EL (cell line): ENCODE measurements around the gene NOX4.
"Not testable (repeated sequence)": the region's sequence is repeated elsewhere in the genome, so short reads cannot be mapped to it uniquely, and the experiment has no call there.

Source experiments
- DNase-seq: peaks from one replicate; pipeline ENCODE4 v3.0.0-alpha.2; 2016

Gene NOX4

DNA sequence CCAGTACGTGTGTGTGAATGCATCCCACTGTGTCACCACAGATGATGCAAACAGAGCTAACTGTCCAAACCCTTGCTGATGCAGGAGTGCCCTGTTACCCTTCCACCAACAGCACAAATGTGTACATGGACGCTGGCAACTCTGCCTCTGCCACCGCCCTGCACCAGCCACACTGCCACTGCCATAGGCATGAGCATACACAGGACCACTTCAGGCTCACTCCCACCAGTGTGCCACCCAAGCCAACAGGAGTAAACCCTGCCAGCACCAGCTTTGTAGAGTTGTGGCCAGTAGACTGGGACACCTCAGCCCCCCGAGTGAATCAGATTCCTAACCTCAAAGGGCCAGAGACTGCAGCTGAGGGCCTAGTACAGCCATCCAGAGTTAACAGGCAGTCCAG lies 34.0 kb downstream of the NOX4 start:
- DNase-seq, result no peak

DNA sequence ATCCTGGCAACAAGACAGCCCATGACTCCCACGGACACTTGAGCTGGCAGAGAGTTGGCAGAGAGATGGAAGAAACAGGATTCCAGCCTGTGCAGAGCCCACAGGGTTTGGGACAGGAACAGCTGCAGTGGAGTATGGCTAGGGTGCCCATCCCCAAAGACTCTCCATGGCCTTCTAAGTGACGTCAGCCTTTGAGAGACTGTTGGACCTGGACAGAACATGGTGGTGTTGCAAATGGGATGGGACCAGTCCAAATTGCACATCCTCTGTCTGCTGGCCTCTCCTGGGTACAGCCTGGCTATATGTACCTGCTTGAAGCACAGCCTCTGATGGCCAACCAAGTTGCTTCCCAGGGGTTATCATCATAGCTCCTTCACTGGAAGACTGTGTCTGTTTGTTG lies 34.5 kb downstream of the NOX4 start:
- DNase-seq, result no peak

- DNase-seq, result no peak
These were observed 38.4 kb downstream of the NOX4 start for GRCh38 chr11:89452780-89453179.

DNA sequence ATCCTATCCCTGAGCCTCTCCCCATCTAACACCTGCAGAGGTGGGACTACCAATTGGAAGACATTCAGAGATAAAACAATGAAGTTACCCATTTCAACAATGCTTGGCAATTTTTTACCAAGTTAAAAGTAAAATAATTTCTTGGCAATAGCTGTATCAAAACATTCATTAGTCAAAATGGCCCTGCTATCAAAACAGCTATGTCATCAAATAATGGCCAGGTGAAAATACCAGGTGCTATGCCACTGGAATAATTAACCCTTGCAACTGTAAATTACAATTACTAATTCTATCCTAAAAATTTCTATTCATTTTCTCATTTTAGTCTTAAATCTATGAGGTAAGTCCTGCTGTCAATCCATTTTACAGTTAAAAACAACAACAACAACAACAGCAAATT lies 43.3 kb downstream of the NOX4 start:
- no peak for DNase-seq

GRCh38 chr11:89443361-89444322 lies 47.5 kb downstream of the NOX4 start:
- DNase-seq, result no peak

- DNase-seq, result no peak
These were observed 48.4 kb downstream of the NOX4 start for GRCh38 chr11:89442801-89443200.

DNA sequence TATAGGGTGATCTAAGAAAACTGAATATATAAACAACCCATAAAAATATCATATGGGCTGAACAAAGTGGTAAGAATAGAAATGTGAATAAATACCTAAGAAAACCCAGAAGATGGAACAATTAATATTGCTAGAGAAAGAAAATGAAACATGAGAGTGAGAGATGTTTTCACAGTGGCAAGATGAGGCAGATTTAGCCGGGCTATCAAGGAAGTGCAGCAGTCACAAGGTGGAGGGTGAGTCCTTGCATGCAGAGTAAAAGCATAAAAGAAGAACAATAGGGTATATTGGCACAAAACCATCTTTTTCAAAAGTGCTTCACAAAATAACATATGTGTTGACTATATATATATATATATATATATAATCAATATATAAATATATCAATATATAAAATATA lies 49.6 kb downstream of the NOX4 start:
- no peak for DNase-seq

GRCh38 chr11:89437317-89437716 lies 53.9 kb downstream of the NOX4 start:
- DNase-seq, result no peak

GRCh38 chr11:89436071-89436470 lies 55.1 kb downstream of the NOX4 start:
- peak; percentile 4 for DNase-seq

- DNase-seq, result no peak
These were observed 57.9 kb downstream of the NOX4 start for GRCh38 chr11:89433278-89433677.

DNA sequence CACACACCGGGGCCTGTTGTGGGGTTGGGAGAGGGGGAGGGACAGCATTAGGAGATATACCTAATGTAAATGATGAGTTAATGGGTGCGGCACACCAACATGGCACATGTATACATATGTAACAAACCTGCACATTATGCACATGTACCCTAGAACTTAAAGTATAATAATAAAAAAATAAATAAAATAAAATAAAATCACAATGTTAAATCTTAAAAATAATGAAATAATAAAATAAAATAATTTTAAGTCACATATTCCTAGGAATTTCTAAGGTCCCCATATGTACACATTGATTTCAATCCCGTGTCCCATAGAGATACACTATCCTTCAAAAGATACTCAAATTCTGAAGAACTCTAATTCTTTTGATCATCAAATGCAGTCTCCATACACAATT lies 59.0 kb downstream of the NOX4 start:
- not testable (repeated sequence) for DNase-seq

DNA sequence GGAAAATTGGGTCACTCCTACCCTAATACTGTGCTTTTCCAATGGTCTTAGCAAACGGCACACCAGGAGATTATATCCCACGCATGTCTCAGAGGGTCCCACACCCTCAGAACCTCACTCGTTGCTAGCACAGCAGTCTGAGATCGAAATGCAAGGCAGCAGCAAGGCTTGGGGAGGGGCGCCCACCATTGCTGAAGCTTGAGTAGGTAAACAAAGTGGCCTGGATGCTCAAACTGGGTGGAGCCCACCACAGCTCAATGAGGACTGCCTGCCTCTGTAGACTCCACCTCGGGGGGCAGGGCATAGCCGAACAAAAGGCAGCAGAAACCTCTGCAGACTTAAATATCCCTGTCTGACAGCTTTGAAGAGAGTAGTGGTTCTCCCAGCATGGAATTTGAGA lies 64.7 kb downstream of the NOX4 start:
- DNase-seq, result not testable (repeated sequence)

DNA sequence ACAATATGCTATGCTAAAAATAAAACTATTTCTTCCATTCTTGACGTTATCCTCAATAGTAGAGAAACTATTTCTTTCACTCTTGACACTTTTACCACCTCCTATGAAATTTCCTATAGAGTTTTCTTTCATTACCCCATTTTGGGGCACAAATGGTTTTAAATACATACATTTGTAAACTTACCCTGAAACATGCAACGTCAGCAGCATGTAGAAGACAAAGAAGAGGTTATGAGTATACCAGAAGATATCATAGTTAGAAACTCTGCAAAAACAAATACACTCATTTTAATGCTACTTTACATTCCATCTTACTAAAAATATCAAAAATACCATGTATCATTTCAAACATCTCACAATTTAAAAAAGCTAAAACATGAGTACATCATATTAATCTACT lies 69.5 kb downstream of the NOX4 start:
- no peak for DNase-seq

GRCh38 chr11:89420981-89421380 lies 70.2 kb downstream of the NOX4 start:
- no peak for DNase-seq

DNA sequence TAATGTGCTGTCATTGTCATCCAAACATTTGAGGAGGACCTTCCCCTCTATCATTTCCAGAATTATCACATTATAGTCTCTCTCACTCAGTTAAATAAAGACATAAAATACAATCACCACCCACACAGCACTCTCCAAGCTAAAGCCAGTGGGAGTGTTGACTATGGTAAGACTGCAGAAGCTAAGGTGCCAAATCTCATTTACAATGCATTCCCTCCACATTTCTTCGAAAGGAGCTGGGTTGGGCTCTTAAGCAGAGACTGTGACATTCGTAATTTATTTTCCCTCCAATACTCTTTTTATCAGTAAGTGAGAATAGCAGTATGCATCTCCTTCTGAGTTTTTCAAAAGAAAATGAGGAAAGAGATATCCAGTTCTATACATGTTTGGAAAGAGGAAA lies 74.2 kb downstream of the NOX4 start:
- no peak for DNase-seq

DNA sequence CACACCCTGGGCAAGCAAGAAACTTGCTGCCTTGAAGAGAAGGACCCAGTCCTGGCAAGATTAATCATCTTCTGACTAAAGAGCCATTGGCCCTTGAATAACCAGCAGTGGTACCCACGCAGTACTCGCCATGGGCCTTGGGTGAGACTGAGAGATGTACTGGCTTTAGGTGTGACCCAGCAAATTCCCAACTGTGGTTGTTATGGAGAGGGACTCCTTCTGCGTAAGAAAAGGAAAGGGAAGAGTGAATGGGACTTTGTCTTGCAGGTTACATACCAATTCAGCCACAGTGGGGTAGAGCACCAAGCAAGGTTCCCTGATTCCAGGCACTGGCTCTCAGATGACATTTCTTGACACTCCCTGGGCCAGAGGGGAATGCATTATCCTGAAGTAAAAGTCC lies 80.1 kb downstream of the NOX4 start:
- not testable (repeated sequence) for DNase-seq

DNA sequence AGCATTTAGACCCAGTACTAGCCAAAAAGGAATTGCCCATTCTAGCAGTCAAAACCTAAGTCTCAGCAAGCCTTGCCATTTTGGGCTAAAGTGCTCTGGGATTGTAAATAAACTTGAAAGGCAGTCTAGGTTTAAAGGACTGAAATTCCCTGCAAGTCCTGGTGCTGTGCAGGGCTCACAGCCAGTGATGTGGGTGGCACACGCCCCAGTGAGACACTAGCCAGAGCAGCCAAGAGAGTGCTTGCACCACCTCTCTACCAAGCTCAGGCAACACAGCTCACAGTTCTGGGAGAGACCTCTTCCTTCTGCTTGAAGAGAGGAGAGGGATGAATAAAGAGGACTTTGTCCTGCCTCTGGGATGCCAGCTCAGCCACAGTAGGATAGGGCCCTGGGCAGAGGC lies 80.5 kb downstream of the NOX4 start:
- not testable (repeated sequence) for DNase-seq

- DNase-seq, result not testable (repeated sequence)
These were observed 82.7 kb downstream of the NOX4 start for GRCh38 chr11:89408441-89408840.

- DNase-seq, result peak; percentile 6
These were observed 85.5 kb downstream of the NOX4 start for GRCh38 chr11:89405629-89406028.

GRCh38 chr11:89391654-89392053 lies 99.5 kb downstream of the NOX4 start:
- DNase-seq, result not testable (repeated sequence)

- DNase-seq, result not testable (repeated sequence)
These were observed 103.7 kb downstream of the NOX4 start for GRCh38 chr11:89387501-89387900.

DNA sequence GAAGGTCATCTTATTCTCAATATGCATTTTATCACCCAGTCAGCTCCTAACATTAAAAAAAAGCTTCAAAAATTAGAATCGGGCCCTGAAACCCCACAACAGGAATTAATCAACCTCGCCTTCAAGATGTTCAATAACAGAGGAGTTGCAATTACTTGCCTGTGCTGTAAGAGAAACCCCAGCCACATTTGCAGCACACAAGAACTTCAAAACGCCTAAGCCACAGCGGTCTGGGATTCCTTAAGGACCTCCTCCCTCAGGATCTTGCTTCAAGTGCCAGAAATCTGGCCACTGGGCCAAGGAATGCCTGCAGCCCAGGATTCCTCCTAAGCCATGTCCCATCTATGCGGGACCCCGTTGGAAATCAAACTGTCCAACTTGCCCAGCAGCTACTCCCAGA lies 108.2 kb downstream of the NOX4 start:
- not testable (repeated sequence) for DNase-seq

GRCh38 chr11:89381094-89381493 lies 110.1 kb downstream of the NOX4 start:
- peak; percentile 92 for DNase-seq

GRCh38 chr11:89379976-89380771 lies 111.0 kb downstream of the NOX4 start:
- peak; percentile 29 for DNase-seq
